GM12878 (cell line): ENCODE measurements around the gene SYNPO2L.
"Not testable (repeated sequence)": the region's sequence is repeated elsewhere in the genome, so short reads cannot be mapped to it uniquely, and the experiment has no call there.

Experiments used
- ESRRA ChIP-seq: IDR thresholded peaks from 2 replicates; pipeline ENCODE4 v1.6.1; 2012; ENCODE audit warnings: mild to moderate bottlenecking, low read length, improper control_type of control experiment
- ETV6 ChIP-seq, 2 experiments: fragments of 450-650 bp in 1 of 2; IDR thresholded peaks in 1 of 2; conservative IDR thresholded peaks in 1 of 2; 2 replicates each; pipeline ENCODE4 v1.6.1; 2014; ENCODE audit warnings: antibody characterized with exemption in 1 of 2, borderline replicate concordance in 1 of 2, low read depth in 1 of 2, mild to moderate bottlenecking in 1 of 2, moderate library complexity in 1 of 2
- TF ChIP-seq, protein P1 (sequence below): fragments of 450-650 bp; IDR thresholded peaks from 2 replicates; pipeline ENCODE4 v1.6.1; 2017; ENCODE audit warnings: mild to moderate bottlenecking, moderate library complexity

DNA sequence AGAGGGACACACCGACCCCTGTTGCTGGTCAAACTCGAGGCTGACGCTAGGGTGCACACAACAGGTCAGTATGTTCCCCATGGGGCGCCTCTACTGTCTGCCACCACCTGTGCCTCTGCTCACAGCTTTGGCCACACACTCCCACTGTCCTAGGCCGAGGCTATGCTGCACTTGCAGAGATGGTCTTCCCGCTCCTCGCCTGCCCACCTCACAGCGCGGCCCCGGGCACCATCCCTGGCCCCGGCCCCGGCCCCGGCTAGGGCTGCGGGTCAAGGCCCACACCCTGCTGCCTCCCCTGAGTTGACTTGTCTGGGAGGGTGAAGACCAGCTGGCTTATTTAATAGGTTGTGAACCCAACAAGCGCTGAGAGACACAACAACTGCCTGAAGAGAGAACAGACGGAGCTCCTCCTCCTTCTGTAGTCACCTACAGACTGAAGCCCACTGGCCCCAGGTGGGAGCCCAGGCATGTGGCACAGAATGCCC is 41.9 kb upstream of the SYNPO2L start, which contains the start of gene AGAP5:
- not testable (repeated sequence) for TF ChIP-seq ETV6 (conservative IDR thresholded peaks at IDR 0.05 in 1 of 2, IDR thresholded peaks at IDR 0.05 in 1 of 2; ENCODE audit: borderline replicate concordance in 1 of 2, low read depth in 1 of 2); ESRRA
- TF ChIP-seq, protein P1, sequence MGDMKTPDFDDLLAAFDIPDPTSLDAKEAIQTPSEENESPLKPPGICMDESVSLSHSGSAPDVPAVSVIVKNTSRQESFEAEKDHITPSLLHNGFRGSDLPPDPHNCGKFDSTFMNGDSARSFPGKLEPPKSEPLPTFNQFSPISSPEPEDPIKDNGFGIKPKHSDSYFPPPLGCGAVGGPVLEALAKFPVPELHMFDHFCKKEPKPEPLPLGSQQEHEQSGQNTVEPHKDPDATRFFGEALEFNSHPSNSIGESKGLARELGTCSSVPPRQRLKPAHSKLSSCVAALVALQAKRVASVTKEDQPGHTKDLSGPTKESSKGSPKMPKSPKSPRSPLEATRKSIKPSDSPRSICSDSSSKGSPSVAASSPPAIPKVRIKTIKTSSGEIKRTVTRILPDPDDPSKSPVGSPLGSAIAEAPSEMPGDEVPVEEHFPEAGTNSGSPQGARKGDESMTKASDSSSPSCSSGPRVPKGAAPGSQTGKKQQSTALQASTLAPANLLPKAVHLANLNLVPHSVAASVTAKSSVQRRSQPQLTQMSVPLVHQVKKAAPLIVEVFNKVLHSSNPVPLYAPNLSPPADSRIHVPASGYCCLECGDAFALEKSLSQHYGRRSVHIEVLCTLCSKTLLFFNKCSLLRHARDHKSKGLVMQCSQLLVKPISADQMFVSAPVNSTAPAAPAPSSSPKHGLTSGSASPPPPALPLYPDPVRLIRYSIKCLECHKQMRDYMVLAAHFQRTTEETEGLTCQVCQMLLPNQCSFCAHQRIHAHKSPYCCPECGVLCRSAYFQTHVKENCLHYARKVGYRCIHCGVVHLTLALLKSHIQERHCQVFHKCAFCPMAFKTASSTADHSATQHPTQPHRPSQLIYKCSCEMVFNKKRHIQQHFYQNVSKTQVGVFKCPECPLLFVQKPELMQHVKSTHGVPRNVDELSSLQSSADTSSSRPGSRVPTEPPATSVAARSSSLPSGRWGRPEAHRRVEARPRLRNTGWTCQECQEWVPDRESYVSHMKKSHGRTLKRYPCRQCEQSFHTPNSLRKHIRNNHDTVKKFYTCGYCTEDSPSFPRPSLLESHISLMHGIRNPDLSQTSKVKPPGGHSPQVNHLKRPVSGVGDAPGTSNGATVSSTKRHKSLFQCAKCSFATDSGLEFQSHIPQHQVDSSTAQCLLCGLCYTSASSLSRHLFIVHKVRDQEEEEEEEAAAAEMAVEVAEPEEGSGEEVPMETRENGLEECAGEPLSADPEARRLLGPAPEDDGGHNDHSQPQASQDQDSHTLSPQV = not testable (repeated sequence)
